Measurements from ENCODE around the gene HRH2. TPM values are rescaled to one million over a fixed set of nuclear protein-coding genes. Genes with fewer than 3 reads are reported as not detected.

The HRH2 gene
- total RNA-seq, 1 experiment from 2014 or later: not detected

- Histone ChIP-seq H3K27ac (no peak overlapping the region), H3K36me3 (ENCODE audit: low read depth) (no peaks in the 10 kb centered on the region), H3F3A (ENCODE audit: insufficient read depth, low read depth) (no peaks in the 10 kb centered on the region), H2AFZ (no peak overlapping the region), H4K20me1 (ENCODE audit: insufficient read depth) (no peaks in the 10 kb centered on the region), H3K79me2 (ENCODE audit: low read depth) (no peaks in the 10 kb centered on the region), H3K4me3 (no peak overlapping the region), H3K4me1 (replicated peaks; ENCODE audit: insufficient read depth) (no peaks in the 10 kb centered on the region), H3K27me3 (ENCODE audit: insufficient read depth, low read depth) (peaks cover 87% of the 10 kb centered on the region), H3K9me2 (ENCODE audit: insufficient read depth) (no peaks in the 10 kb centered on the region), H3K4me2 (no peak overlapping the region), H3K9me3 (ENCODE audit: insufficient read depth, low read depth) (no peaks in the 10 kb centered on the region)
- POLR2A ChIA-PET (ENCODE audit: unreplicated experiment): no interaction called here
- no TSS peak for BruUV-seq (replicated peaks)
- no peak for DNase-seq
- CTCF ChIA-PET: no interaction called here
- TF ChIP-seq EZH2 (IDR thresholded peaks at IDR 0.05; ENCODE audit: low read depth): no peak
- TF ChIP-seq CTCF (conservative IDR thresholded peaks at IDR 0.05): no peak
- intact Hi-C loops (cut with micrococcal nuclease; ENCODE audit: unreplicated experiment): no loop called here
Measured at GRCh38 chr5:175658299-175659145, 651 bp downstream of the HRH2 start.

- Histone ChIP-seq H3K27ac (no peak overlapping the region), H3F3A (ENCODE audit: insufficient read depth, low read depth) (no peaks in the 10 kb centered on the region), H2AFZ (no peak overlapping the region), H3K27me3 (ENCODE audit: insufficient read depth, low read depth) (peaks cover 87% of the 10 kb centered on the region), H3K4me2 (no peak overlapping the region), H3K36me3 (ENCODE audit: low read depth) (no peaks in the 10 kb centered on the region), H3K4me1 (replicated peaks; ENCODE audit: insufficient read depth) (no peaks in the 10 kb centered on the region), H4K20me1 (ENCODE audit: insufficient read depth) (no peaks in the 10 kb centered on the region), H3K4me3 (no peak overlapping the region), H3K9me2 (ENCODE audit: insufficient read depth) (no peaks in the 10 kb centered on the region), H3K79me2 (ENCODE audit: low read depth) (no peaks in the 10 kb centered on the region), H3K9me3 (ENCODE audit: insufficient read depth, low read depth) (no peaks in the 10 kb centered on the region)
- ChIA-PET POLR2A (ENCODE audit: unreplicated experiment) (no interaction called here), CTCF (no interaction called here)
- no peak for DNase-seq
- TF ChIP-seq CTCF (conservative IDR thresholded peaks at IDR 0.05) (no peak), EZH2 (IDR thresholded peaks at IDR 0.05; ENCODE audit: low read depth) (no peak)
- no TSS peak for BruUV-seq (replicated peaks)
- intact Hi-C loops (cut with micrococcal nuclease; ENCODE audit: unreplicated experiment): no loop called here
Measured at GRCh38 chr5:175659546-175660253, 1.8 kb downstream of the HRH2 start.

GRCh38 chr5:175663186-175664184 is 5.6 kb downstream of the HRH2 start:
- no TSS peak for BruUV-seq (replicated peaks)
- Histone ChIP-seq H3K4me3 (no peak overlapping the region), H3K4me1 (replicated peaks; ENCODE audit: insufficient read depth) (no peaks in the 10 kb centered on the region), H3K79me2 (ENCODE audit: low read depth) (no peaks in the 10 kb centered on the region), H2AFZ (no peak overlapping the region), H3K9me2 (ENCODE audit: insufficient read depth) (no peaks in the 10 kb centered on the region), H3K36me3 (ENCODE audit: low read depth) (no peaks in the 10 kb centered on the region), H3K4me2 (no peak overlapping the region), H3K27ac (no peak overlapping the region), H3K9me3 (ENCODE audit: insufficient read depth, low read depth) (no peaks in the 10 kb centered on the region), H4K20me1 (ENCODE audit: insufficient read depth) (no peaks in the 10 kb centered on the region), H3F3A (ENCODE audit: insufficient read depth, low read depth) (no peaks in the 10 kb centered on the region), H3K27me3 (ENCODE audit: insufficient read depth, low read depth) (peaks cover 92% of the 10 kb centered on the region)
- intact Hi-C loops (cut with micrococcal nuclease; ENCODE audit: unreplicated experiment): no loop called here
- DNase-seq: no peak
- ChIA-PET POLR2A (ENCODE audit: unreplicated experiment) (no interaction called here), CTCF (no interaction called here)
- no peak for TF ChIP-seq EZH2 (IDR thresholded peaks at IDR 0.05; ENCODE audit: low read depth)
- TF ChIP-seq CTCF (conservative IDR thresholded peaks at IDR 0.05): no peak

Data from PC-9 (cell line).